Cardiac fibroblast (primary cell): ENCODE results near the gene MSH5.
A peak's percentile ranks its signal among the peaks of the same experiment; 100 is the strongest.
"Not testable (repeated sequence)": the region's sequence is repeated elsewhere in the genome, so short reads cannot be mapped to it uniquely, and the experiment has no call there.

Source experiments
- DNase-seq, 2 donors: peaks; one replicate each; pipeline versions ENCODE4 v3.0.0 to v3.0.0-alpha.2; 2010; ENCODE audit warnings: low read depth in 2 of 2
- H3K4me3 ChIP-seq, 2 donors: replicated peaks in 1 of 2; 1 replicate in 1 of 2; 2 replicates in 1 of 2; pipeline ENCODE4 v1.5.1; 2011; ENCODE audit warnings: low read depth in 2 of 2, low read length in 2 of 2, mild to moderate bottlenecking in 2 of 2, moderate library complexity in 1 of 2
- TF ChIP-seq, protein P1 (sequence below): IDR thresholded peaks from one replicate; pipeline ENCODE4 v1.5.1; 2011; ENCODE audit warnings: low read depth, mild to moderate bottlenecking, low read length, inconsistent platforms

MSH5 gene

GRCh38 chr6:31784098-31784925, 44.5 kb downstream of the MSH5 start:
- H3K4me3 ChIP-seq = no peak overlapping the region
- TF ChIP-seq, protein P1, sequence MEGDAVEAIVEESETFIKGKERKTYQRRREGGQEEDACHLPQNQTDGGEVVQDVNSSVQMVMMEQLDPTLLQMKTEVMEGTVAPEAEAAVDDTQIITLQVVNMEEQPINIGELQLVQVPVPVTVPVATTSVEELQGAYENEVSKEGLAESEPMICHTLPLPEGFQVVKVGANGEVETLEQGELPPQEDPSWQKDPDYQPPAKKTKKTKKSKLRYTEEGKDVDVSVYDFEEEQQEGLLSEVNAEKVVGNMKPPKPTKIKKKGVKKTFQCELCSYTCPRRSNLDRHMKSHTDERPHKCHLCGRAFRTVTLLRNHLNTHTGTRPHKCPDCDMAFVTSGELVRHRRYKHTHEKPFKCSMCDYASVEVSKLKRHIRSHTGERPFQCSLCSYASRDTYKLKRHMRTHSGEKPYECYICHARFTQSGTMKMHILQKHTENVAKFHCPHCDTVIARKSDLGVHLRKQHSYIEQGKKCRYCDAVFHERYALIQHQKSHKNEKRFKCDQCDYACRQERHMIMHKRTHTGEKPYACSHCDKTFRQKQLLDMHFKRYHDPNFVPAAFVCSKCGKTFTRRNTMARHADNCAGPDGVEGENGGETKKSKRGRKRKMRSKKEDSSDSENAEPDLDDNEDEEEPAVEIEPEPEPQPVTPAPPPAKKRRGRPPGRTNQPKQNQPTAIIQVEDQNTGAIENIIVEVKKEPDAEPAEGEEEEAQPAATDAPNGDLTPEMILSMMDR = no peak
- no peak for DNase-seq

- no peak for DNase-seq
- TF ChIP-seq, protein P1 = no peak
- no peak overlapping the region for H3K4me3 ChIP-seq
These were observed 45.7 kb downstream of the MSH5 start for GRCh38 chr6:31785475-31785874.

DNA sequence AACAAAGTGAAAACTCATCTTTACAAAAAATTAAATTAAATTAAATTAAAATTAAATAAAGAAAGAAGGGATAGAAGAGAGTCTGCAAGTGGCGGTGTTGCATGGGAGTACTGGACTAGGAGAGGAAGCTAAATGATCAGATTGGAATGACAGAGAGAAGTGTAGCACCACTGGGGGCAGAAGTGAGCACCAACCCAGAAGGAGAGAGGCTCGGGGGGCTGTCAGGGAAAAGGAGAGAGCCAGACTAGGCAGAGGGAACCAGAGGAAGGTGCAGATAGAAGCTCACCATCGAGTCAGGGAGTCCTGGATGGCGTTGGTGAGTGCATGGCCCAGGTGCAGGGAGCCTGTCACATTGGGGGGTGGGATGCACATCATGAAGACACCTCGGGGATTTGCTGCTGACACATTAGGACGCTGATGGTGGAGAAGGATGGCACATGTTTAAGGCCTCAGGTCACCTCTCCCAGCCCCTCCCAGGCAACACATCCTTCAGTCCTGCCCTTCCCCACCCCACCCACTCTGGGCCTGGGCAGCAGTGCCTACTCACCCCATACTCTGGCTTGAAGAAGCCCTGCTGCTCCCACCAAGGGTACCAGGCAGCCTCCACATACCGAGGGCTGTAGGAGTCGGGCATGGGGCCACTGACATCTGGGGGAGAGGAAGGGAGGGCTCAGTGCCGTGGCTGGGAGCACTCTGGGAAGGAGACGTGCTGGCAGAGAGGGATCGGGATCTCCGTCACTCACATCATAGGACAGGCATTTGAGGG, 51.7 kb downstream of the MSH5 start:
- DNase-seq = peak; percentile 54 to 63
- H3K4me3 ChIP-seq = no peak overlapping the region
- TF ChIP-seq, protein P1 = peak; percentile 68

DNA sequence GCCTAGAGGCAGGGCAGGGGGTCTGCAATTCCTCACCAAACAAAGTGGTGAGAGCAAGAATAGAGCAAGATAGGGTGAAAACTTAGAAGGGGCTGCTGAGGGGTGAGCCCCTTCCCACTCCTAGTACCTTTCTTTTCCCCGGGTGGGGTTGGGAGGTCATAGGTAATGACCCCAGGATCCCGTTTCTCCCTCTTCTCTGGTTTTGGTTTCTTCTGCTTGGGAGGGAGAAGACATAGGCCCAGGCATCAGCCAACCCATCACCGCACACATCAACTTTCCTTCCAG, 52.2 kb downstream of the MSH5 start:
- H3K4me3 ChIP-seq = no peak overlapping the region
- no peak for DNase-seq
- TF ChIP-seq, protein P1 = no peak

DNA sequence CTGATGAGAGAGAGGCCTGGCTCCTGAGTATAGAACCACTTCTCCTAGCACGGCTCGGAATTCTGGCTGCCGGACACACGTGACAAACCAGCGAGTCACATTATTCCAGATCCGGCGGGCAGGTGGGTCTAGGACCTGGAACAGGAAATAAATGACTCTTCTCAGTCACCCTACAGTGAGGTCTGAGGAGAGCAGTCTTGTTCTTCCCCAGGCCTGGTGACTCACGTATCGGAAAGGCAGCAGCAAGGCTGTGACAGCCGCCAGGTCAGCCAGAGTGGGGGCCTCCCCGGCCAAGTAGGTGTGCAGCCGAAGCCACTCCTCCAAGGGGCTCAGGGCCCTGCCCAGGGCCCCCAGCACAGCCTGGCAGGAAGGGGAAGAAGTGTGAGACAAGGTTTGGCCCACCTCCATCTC, 53.0 kb downstream of the MSH5 start:
- H3K4me3 ChIP-seq = no peak overlapping the region
- TF ChIP-seq, protein P1 = no peak
- DNase-seq = peak; percentile 11 to 68

DNA sequence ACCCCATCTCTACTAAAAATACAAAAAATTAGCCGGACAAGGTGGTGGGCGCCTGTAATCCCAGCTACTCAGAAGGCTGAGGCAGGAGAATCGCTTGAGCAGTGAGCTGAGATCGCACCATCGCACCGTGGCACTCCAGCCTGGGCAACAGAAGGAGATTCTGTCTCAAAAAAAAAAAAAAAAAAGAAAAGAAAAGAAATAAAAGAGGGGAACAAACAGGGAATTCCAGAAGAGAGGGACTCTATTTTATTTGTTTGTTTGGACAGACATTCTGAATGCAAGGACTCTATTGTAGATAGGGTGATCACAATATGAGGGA, 54.1 kb downstream of the MSH5 start:
- H3K4me3 ChIP-seq = peak overlapping the region in 1 of 2 donors; percentile 86
- not testable (repeated sequence) for DNase-seq

DNA sequence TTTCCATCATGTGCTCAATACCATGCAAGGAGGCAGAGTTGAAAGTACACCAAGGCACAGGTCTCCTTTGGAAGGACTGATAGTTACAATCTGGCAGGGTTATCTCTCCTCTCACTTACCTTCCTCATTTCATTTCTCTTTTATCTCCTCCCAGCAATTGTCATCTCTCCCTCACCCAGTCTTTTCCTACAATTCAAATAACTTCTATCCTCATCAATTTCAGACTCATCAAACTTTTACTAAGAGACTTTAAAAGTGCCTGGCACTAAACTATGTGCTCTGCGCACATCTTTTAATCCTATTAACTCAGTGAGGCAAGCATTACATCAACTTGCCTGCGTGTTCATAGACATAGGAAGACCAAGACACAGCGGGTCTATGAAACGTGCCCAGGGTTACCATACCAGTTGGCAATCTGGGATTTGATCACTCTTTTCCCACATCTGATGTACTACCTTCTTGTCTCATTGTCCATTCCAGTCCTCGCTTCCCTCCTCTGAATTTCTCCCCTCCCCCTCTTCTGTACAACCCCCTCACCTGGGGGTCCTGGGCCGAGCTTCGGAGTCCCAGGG, 54.6 kb downstream of the MSH5 start:
- TF ChIP-seq, protein P1 = no peak
- DNase-seq = peak; percentile 43 to 51
- H3K4me3 ChIP-seq = peak overlapping the region; percentile 85 to 86
